NCI-H1436 (cell line): ENCODE measurements around the gene RARS2.
"Not testable (repeated sequence)": the region's sequence is repeated elsewhere in the genome, so short reads cannot be mapped to it uniquely, and the experiment has no call there.

Experiments
- DNase-seq: peaks from one replicate; lab custom pipeline; 2025; lab: John Stamatoyannopoulos, UW

RARS2 gene

DNA sequence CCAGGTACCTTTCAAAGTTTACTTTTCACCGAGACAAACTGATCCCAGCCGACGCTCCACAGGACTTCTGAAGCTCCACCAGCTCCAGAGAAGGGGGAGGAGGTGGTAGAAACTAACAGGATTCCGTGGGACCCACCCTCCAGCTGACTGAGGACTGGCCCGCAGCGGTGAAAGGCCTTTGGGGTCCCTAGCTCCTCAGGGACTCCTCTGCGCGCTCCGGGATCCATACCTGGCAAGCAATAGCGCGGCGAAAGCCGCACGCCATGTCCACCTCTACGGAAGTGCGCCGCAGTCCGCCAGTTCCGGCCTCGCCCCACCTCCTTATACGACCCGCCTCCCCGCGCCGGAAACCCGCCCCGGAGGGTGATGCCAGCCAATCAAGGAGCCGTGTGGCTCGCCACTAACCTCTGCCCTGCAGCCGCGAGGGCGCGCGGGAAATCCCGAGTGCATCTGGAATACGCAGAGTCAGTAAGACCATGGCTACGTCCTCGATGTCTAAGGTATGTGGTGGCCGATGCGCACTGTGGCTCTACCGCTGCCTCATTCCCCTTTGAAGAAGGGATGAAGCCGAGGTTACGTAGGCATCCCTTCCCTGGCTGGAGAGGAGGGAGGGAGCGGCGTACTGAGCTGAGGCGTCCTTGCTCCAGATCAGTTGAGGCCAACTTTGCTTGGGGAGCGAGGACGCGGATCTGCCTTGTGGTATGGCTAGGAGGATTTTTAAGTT lies at the start of gene RARS2, which contains the start of gene ORC3:
Gene RARS2 (minus strand): TSS at position 295 of the 724 bp plus-strand sequence. CDS start 30 bp downstream, at position 265.
Gene ORC3 (plus strand): TSS at position 443 of the 724 bp plus-strand sequence. CDS start 34 bp downstream, at position 477.
- peak; percentile 93 for DNase-seq

GRCh38 chr6:87639373-87639772 lies 49.6 kb upstream of the RARS2 start:
- no peak for DNase-seq

GRCh38 chr6:87637106-87637505 lies 47.3 kb upstream of the RARS2 start:
- no peak for DNase-seq

DNA sequence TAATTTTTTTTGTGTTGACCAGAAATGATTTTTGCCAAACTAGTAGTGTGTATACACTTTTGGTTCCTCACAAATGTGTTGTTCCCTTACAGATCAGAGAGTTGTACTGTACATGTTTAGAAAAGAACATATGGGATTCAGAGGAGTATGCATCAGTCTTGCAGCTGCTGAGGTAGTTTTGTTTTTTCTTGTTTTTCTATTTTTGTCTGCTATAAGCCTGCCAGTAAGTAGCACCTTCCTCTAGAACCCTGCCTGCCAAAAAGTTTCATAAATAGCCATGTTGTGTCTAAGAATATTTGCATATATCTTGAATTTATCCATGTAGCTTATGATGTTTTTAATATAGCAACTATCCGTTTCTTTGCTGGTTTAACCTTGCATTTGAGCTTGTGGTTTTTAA lies 46.5 kb upstream of the RARS2 start:
- DNase-seq = no peak

DNA sequence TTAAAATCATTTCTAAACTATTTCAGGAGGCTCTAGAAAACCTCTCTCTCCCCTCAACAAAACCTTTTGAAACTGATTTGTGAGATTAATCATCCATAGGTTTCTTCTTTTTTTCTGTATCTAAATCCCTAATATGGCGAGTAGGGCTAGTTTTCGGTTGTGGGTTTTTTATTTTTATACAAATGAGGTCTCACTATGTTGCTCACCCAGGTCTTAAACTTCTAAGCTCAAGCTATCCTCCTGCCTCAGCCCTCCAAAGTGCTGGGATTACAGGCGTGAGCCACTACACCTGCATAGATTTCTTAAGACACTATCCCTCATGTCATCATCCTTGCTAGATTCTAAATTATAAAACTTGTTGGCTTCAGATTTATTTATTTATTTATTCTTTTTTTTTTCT lies 44.1 kb upstream of the RARS2 start:
- DNase-seq = no peak

DNA sequence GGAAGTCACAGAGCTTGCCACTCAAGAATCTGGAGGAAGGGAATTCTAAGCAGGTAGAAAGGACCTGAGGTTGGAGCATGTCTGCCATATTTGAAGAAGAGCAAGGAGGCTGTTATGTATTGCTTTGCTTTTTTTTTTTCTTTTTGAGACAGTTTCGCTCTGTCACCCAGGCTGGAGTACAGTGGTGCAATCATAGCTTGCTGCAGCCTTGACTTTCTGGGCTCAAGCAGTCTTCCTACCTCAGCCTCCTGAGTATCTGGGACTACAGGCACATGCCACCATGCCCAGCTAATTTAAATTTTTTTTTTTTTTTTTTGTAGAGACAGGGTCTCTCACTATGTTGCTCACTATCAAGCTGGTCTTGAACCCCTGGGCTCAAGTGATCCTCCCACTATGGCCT lies 41.0 kb upstream of the RARS2 start:
- DNase-seq = no peak

DNA sequence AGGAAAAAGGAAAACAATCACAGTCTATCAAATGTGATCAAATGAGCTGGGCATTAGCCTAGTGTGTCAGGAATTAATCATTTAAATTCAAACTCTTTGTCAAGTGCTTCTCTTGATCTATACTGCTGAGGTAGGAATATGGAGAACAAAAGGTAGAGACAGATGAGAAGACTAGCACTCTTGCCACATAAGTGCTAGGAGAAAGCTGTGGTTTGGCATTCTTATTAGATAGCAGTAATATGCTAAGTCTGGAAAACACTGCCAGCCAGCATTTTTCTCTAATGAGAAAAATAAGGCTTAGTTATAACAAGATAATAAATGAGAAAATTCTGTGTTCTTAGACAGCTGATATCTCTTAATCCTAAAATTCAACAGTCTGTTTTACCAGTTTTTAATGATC lies 39.1 kb upstream of the RARS2 start:
- DNase-seq = no peak

DNA sequence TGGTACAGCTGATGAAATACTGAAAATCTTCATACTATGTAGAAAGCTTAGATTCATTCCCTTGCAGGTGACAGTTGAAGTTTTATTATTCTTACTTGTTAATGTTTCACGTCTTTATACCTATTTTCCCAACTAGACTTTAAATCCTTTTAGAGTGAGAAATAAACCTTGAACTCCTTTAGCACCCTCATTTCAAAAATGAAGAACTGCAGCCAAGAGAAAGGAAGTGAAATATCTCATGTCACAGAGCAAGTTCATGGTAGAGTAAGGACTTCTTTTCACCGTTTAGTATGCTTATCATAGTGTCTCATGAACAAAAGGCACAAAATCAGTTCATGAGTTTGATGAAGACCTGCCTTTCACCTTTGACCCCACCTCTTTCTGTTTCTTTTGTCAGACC lies 38.6 kb upstream of the RARS2 start:
- no peak for DNase-seq

- no peak for DNase-seq
These were observed 33.5 kb upstream of the RARS2 start for GRCh38 chr6:87623248-87623647.

GRCh38 chr6:87618531-87618930 lies 28.7 kb upstream of the RARS2 start:
- no peak for DNase-seq

- DNase-seq = no peak
These were observed 27.6 kb upstream of the RARS2 start for GRCh38 chr6:87617405-87617804.

DNA sequence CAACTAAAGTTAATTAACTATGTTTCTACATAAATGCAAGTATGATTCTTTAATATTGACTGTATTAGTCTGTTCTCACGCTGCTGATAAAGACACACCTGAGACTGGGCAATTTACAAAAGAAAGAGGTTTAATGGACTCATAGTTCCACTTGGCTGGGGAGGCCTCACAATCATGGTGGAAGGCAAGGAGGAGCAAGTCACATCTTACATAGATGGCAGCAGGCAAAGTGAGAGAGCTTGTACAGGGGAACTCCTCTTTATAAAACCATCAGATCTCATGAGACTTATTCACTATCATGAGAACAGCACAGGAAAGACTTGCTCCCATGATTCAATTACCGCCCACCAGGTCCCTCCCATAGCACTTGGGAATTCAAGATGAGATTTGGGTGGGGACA lies 23.2 kb upstream of the RARS2 start:
- DNase-seq = not testable (repeated sequence)

DNA sequence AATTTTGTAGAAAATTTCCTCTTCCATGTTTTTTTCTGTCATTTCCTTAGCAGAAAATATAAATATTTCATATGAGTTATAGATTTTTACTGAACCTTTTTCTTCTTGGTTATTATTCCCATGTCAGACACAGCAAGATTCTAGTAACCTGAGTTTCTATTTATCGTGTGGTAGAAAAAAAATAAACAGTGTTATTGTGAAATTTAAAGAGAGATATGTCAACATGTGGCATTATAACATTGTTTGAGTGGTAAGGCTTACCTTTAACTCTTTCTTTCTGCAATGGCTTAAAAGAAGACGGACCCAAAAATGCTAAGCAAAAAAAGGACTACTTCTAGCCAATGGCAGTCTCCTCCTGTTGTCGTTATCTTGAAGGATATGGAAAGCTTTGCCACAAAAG lies 19.0 kb upstream of the RARS2 start:
- no peak for DNase-seq

DNA sequence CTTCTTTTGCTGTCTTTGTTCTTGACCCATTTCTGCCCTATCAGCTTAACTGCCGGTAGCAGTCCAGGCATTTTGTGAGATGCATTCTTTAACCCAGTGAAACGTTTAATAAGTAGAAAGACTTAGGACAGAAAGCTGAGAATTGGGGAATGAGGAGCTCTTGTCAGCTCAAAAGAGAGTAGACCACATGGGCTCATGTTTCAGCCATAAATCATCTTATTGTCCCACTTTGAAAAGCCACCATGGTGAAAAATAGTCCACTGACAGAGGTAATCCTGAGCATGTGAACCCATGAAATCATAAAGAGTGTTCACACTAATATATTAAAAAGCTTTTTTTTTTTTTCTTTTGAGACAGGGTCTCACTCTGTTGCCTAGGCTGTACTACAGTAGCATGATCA lies 16.4 kb upstream of the RARS2 start:
- DNase-seq = no peak

DNA sequence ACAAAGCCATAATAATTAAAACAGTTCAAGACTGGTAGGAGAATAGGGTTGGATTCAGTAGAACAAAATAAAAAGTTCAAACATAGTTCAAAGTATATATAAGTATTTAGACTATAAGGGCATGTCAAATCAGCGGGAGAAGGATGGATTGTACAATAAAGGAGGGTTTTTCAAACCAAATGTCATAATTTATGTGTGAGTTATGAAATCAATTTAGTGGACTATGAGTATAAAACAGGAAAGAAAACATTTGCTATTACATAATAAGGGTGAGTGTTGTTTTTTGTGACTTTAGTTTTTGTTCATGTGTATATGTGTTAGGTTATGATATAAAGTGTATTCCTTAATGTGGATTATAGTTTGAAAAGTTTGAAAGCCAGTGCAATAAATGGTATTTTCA lies 10.8 kb upstream of the RARS2 start:
- DNase-seq = no peak

GRCh38 chr6:87590990-87591389 lies 1.2 kb upstream of the RARS2 start:
- no peak for DNase-seq

- DNase-seq = no peak
These were observed 662 bp upstream of the RARS2 start for GRCh38 chr6:87590417-87590880.

- DNase-seq = no peak
These were observed 905 bp downstream of the RARS2 start for GRCh38 chr6:87588756-87589407.

- no peak for DNase-seq
These were observed 3.3 kb downstream of the RARS2 start for GRCh38 chr6:87586371-87587077.

GRCh38 chr6:87583822-87584221 lies 6.0 kb downstream of the RARS2 start:
- no peak for DNase-seq

GRCh38 chr6:87575423-87575822 lies 14.4 kb downstream of the RARS2 start:
- no peak for DNase-seq

- DNase-seq = no peak
These were observed 15.5 kb downstream of the RARS2 start for GRCh38 chr6:87574237-87574804.
